Gastroesophageal sphincter (tissue), 4 donors: ENCODE results near the gene SCGB3A1. TPM values are rescaled to one million over a fixed set of nuclear protein-coding genes. Genes with fewer than 3 reads are reported as not detected.

Experiments used
- ATAC-seq: fragments of 150-250 bp; one replicate; pipeline ENCODE4 v1.9.1; 2016; ENCODE audit warnings: mild to moderate bottlenecking, moderate library complexity
- H3K27ac ChIP-seq, 4 donors: fragments of 200-600 bp; sonication (generic) in 3 of 4; 1 replicate in 3 of 4; 2 replicates in 1 of 4; pipeline ENCODE4 v1.5.1; 2016 to 2019
- H3K27me3 ChIP-seq: fragments of 200-600 bp; sonication (generic); one replicate; pipeline ENCODE4 v1.5.1; 2019
- H3K36me3 ChIP-seq, 2 donors: fragments of 200-600 bp; sonication (generic); one replicate each; pipeline ENCODE4 v1.5.1; 2019; ENCODE audit warnings: control low read depth in 1 of 2
- H3K4me1 ChIP-seq, 3 donors: fragments of 200-600 bp; sonication (generic); 1 replicate in 2 of 3; 2 replicates in 1 of 3; pipeline ENCODE4 v1.5.1; 2016 to 2019; ENCODE audit warnings: control low read depth in 2 of 3
- H3K4me3 ChIP-seq, 2 donors: fragments of 200-600 bp; sonication (generic); one replicate each; pipeline ENCODE4 v1.5.1; 2019; ENCODE audit warnings: mild to moderate bottlenecking in 1 of 2, moderate library complexity in 1 of 2
- H3K9me3 ChIP-seq, 3 donors: fragments of 200-600 bp; sonication (generic); one replicate each; pipeline ENCODE4 v1.5.1; 2017 to 2019; ENCODE audit warnings: control low read depth in 2 of 3
- EP300 ChIP-seq: sonication (generic); formaldehyde crosslinking; IDR thresholded peaks from one replicate; pipeline ENCODE4 v1.6.1; 2017; ENCODE audit warnings: antibody characterized with exemption, mild to moderate bottlenecking
- POLR2A ChIP-seq, 2 donors: fragments of 450-650 bp; IDR thresholded peaks; one replicate each; pipeline ENCODE4 v1.6.1; 2017; ENCODE audit warnings: antibody characterized with exemption in 2 of 2, mild to moderate bottlenecking in 2 of 2, moderate library complexity in 1 of 2
- POLR2AphosphoS5 ChIP-seq: sonication (generic); formaldehyde crosslinking; IDR thresholded peaks from one replicate; pipeline ENCODE4 v1.6.1; 2017; ENCODE audit warnings: antibody characterized with exemption
- WGBS, 2 donors: methylation state at CpG; one replicate each; pipeline ENCODE4 v1.1.5; 2018; ENCODE audit warnings: low coverage in 1 of 2; 5-methylcytosine and 5-hydroxymethylcytosine counted together
- total RNA-seq, 4 donors: library from RNA; depleted of rRNA; stranded (reverse); fragments of >200 nt; gene quantifications; one replicate each; pipeline ENCODE4 v1.1.0, GENCODE V29; 2016
- TF ChIP-seq, protein P1 (sequence below), 4 experiments: fragments of 200-600 bp in 2 of 4; fragments of 450-650 bp in 2 of 4; sonication (generic) in 1 of 4; IDR thresholded peaks; one replicate each; pipeline ENCODE4 v1.5.1; 2017 to 2019; ENCODE audit warnings: antibody characterized with exemption in 4 of 4, mild to moderate bottlenecking in 2 of 4, moderate library complexity in 2 of 4

The SCGB3A1 gene
- total RNA-seq, 4 donors from 2014 or later, result 78.4 TPM; not detected in 3

DNA sequence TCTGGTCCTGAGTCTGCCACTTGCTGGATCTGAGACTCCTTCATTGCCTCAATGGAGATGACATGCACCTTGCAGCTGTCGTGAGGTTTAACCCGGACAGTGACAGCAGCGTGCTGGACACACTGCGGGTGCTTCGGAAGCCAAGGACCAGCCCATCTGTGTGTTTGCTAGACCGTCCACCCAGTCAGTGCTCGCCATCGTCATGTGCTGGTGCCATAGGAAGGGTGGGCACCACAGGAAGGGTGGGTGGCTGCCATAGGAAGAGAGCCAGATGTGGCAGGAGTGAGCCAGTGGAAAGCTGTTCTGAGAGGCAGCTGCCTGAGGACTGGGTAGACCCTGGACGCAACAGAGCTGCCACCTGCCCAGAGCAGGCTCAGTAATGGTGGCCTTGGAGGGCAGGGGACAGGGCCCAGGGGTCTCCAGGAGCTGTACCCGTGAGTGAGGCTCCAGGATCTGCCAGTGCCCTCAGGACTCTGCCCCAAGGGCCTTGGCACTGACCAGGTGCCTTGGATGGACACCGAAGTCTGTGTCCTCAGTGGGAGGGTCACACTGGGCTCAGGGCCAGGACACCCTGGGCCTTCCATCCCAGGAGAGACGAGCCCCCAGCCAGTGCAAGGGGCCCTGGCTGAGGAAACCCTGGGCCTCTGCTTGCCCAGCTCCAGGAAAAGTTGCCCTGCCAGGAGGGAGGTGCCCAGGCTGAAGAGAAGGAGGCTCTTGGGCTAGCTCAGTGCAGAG is 36.3 kb upstream of the SCGB3A1 start:
- WGBS, 2 donors, result 80% methylated on average over 1 of the region's 12 CpGs; no CpG with 5 or more reads in 1 of the 2 donors
- no peak for ATAC-seq
- Histone ChIP-seq H3K9me3 (no peaks in the 10 kb centered on the region), H3K4me3 (no peak overlapping the region), H3K27me3 (peaks cover 39% of the 10 kb centered on the region), H3K36me3 (no peaks in the 10 kb centered on the region), H3K4me1 (no peaks in the 10 kb centered on the region), H3K27ac (no peak overlapping the region)
- TF ChIP-seq, protein P1, sequence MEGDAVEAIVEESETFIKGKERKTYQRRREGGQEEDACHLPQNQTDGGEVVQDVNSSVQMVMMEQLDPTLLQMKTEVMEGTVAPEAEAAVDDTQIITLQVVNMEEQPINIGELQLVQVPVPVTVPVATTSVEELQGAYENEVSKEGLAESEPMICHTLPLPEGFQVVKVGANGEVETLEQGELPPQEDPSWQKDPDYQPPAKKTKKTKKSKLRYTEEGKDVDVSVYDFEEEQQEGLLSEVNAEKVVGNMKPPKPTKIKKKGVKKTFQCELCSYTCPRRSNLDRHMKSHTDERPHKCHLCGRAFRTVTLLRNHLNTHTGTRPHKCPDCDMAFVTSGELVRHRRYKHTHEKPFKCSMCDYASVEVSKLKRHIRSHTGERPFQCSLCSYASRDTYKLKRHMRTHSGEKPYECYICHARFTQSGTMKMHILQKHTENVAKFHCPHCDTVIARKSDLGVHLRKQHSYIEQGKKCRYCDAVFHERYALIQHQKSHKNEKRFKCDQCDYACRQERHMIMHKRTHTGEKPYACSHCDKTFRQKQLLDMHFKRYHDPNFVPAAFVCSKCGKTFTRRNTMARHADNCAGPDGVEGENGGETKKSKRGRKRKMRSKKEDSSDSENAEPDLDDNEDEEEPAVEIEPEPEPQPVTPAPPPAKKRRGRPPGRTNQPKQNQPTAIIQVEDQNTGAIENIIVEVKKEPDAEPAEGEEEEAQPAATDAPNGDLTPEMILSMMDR (IDR thresholded peaks at IDR 0.05), result no peak
- no peak for TF ChIP-seq POLR2A (IDR thresholded peaks at IDR 0.05)

DNA sequence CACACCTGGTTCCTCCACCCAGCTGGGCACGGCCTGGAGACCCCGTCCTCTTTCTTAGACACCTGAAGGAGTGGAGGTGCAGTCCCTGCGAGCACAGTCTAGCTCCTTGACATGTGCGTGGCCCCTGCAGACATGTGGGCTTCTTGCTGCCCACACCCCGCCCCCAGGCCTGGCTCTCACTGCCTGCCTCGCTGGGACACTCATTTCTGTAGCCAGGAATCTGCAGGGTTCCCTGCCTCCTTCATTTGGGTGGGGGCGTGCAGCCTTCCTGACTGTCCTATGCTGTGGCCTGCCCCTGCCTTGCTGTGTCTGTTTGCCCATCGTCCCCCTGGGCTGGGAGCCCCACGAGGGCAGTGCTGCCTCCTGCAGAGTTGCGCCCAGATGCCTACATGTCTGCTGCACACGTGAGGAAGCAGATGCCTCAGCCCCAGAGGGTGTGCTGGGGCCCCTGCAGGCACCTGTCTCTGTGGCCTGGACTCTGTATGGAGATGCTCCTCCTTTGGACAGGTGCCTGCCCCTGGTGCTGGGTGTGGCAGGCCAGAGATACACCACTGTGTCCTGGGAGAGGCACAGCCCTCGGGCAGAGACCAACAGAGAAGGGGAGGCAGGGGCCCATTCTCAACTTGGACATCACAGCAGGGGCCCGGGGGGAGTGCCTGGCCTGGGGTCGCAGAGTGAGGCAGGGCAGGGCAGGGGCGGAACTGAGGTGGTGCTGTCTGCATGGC is 35.5 kb upstream of the SCGB3A1 start:
- 40 to 80% methylated on average over 1 of the region's 15 CpGs for WGBS, 2 donors
- H3K4me3 ChIP-seq, result no peak overlapping the region

DNA sequence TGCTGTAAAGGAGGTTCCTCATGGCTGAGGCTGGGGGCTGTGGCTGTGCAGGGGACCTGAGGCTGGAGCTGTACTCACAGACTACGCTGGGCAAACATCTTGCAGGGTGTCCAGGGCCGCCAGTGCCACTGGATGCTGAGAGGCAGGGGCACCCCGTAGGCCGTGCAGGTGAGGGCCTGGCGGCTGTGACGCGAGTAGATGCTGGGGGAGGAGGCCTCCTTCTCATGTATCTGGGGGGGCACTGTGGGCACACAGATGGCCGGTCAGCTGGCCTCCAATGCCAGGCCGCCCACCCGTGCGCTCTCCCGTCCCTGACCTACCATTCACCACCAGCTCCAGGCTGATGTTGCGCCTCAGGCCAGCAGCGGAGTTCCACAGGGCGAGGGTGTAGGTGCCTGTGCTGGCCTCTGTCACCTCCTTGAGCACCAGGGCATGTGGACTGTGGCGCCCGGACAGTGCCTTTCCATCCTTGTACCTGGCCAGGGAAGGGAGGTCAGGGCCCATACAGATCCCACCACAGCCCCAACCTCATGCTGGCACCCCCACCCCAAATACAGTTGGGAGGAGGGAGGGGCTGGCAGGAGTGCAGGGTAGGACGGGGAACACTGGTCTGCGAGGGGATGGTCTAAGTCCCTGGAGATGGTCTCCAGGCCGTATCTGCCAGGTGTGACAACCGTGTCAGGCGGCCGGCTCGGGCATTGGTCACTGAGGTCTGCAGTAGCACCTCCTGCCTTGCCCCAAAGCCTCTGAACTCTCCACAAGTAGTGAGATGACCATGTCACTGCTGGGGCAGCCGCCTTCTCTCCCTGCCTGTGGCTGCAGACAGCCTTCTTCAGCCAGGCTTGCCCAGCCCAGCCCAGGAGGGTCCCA is 34.7 kb upstream of the SCGB3A1 start:
- no peaks in the 10 kb centered on the region for H3K9me3 ChIP-seq
- peaks cover 34% of the 10 kb centered on the region for H3K27me3 ChIP-seq
- TF ChIP-seq POLR2AphosphoS5, result no peak
- no peak for TF ChIP-seq POLR2A (IDR thresholded peaks at IDR 0.05)
- TF ChIP-seq, protein P1 (IDR thresholded peaks at IDR 0.05), result no peak
- TF ChIP-seq EP300, result no peak
- no peaks in the 10 kb centered on the region for H3K4me1 ChIP-seq
- 75% methylated on average over 2 of the region's 25 CpGs; no CpG with 5 or more reads in 1 of the 2 donors for WGBS, 2 donors
- no peak overlapping the region for H3K4me3 ChIP-seq
- no peak overlapping the region for H3K27ac ChIP-seq
- no peaks in the 10 kb centered on the region for H3K36me3 ChIP-seq
- no peak for ATAC-seq

More for the DNA sequence above, 35.5 kb upstream of the SCGB3A1 start:
- peaks cover 34% of the 10 kb centered on the region for H3K27me3 ChIP-seq
- ATAC-seq, result no peak
- no peak for TF ChIP-seq EP300
- TF ChIP-seq POLR2AphosphoS5, result no peak
- TF ChIP-seq POLR2A (IDR thresholded peaks at IDR 0.05), result no peak
- TF ChIP-seq, protein P1 (IDR thresholded peaks at IDR 0.05), result no peak
- no peaks in the 10 kb centered on the region for H3K4me1 ChIP-seq
- no peaks in the 10 kb centered on the region for H3K36me3 ChIP-seq
- no peak overlapping the region for H3K27ac ChIP-seq
- no peaks in the 10 kb centered on the region for H3K9me3 ChIP-seq

DNA sequence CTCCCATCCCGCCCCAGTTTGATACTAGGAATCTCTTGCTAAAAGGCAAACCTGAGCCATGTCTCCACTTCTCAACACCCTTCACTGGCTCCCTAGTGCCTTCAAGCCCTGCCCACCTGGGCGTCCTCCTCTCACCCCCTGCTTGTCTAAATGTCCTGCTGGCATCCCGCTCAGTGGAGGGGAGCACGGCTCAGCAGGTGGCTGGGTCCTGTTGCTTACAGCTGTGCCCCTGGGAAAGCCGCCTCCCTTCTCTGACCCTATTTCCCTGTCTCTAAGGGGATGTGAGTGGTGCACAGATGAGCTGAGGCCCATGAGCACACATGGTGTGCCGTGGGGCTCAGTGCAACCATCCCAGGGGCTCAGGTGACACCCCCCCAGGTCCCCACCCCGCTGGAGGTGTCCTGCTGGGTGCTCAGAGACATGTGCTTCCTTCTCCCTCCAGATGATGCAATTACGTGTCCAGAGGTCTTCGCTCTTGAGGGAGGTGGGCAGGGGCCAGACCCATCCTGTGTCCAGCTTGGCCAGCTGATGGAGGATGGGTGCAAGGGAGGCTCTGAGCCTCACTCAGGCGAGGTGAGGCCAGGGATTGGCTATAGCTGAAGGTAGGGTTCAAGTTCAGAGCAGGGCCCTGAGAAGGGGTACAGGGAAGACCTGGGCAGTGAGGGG is 34.0 kb upstream of the SCGB3A1 start:
- peaks cover 34% of the 10 kb centered on the region for H3K27me3 ChIP-seq
- no peaks in the 10 kb centered on the region for H3K36me3 ChIP-seq
- no peak overlapping the region for H3K27ac ChIP-seq
- TF ChIP-seq, protein P1 (IDR thresholded peaks at IDR 0.05), result no peak
- no peaks in the 10 kb centered on the region for H3K4me1 ChIP-seq
- H3K4me3 ChIP-seq, result no peak overlapping the region
- 86 to 90% methylated on average over 1 to 2 of the region's 10 CpGs for WGBS, 2 donors
- no peak for ATAC-seq
- H3K9me3 ChIP-seq, result no peaks in the 10 kb centered on the region
